WTC11 (cell line): Measurements from ENCODE around the gene SORCS2. TPM values are rescaled to one million over a fixed set of nuclear protein-coding genes. Genes with fewer than 3 reads are reported as not detected.

Experiments
- ATAC-seq: fragments of 200-7000 bp; cut with Tn5 transposase; 2 replicates; pipeline ENCODE4 v1.10.0; 2021; ENCODE audit warnings: mild to moderate bottlenecking, moderate library complexity
- CTCF ChIA-PET: fragments of 300-600 bp; sonication (Branson Sonifier 250); formaldehyde crosslinking; loops from one replicate; lab custom pipeline; 2021; ENCODE audit warnings: antibody characterized with exemption; lab: Charles Lee
- POLR2A ChIA-PET: fragments of 350-600 bp; sonication (Branson Sonifier 250); formaldehyde crosslinking; loops from one replicate; lab custom pipeline; 2021; ENCODE audit warnings: antibody characterized with exemption; lab: Charles Lee
- DNase-seq: peaks from one replicate; pipeline ENCODE4 v3.0.0; 2021; ENCODE audit warnings: low spot score
- H3K27ac Mint-ChIP-seq: 2 replicates; pipeline ENCODE4 v1.8.0; 2021; ENCODE audit warnings: mixed read lengths
- H3K27me3 Mint-ChIP-seq: 2 replicates; pipeline ENCODE4 v1.8.0; 2021; ENCODE audit warnings: low read depth, mild to moderate bottlenecking, moderate library complexity, mixed read lengths
- H3K36me3 Mint-ChIP-seq: 2 replicates; pipeline ENCODE4 v1.8.0; 2021; ENCODE audit warnings: mixed read lengths
- H3K4me1 Mint-ChIP-seq: 2 replicates; pipeline ENCODE4 v1.8.0; 2022; ENCODE audit warnings: mixed read lengths
- H3K4me3 Mint-ChIP-seq: 2 replicates; pipeline ENCODE4 v1.8.0; 2021; ENCODE audit warnings: mild to moderate bottlenecking, moderate library complexity, mixed read lengths
- H3K9me3 Mint-ChIP-seq: 2 replicates; pipeline ENCODE4 v1.8.0; 2021; ENCODE audit warnings: mixed read lengths
- ATF1 ChIP-seq: sonication (generic); formaldehyde crosslinking; IDR thresholded peaks from 2 replicates; pipeline ENCODE4 v1.8.1; 2023; ENCODE audit warnings: mild to moderate bottlenecking, moderate library complexity, missing genetic modification reagents
- CTCF ChIP-seq: fragments of 200-600 bp; IDR thresholded peaks from 2 replicates; pipeline ENCODE4 v1.8.0; 2022; ENCODE audit warnings: antibody characterized with exemption
- FOXK1 ChIP-seq: sonication (generic); formaldehyde crosslinking; IDR thresholded peaks from 2 replicates; pipeline ENCODE4 v1.8.0; 2022; ENCODE audit warnings: mild to moderate bottlenecking, moderate library complexity, missing genetic modification reagents
- GTF2I ChIP-seq: fragments of 250-450 bp; sonication (Bioruptor Pico); conservative IDR thresholded peaks from 2 replicates; pipeline ENCODE4 v1.4.0; 2021; ENCODE audit warnings: mild to moderate bottlenecking
- HMGA2 ChIP-seq: fragments of 250-450 bp; sonication (Bioruptor Pico); IDR thresholded peaks from 2 replicates; pipeline ENCODE4 v1.4.0; 2021; ENCODE audit warnings: mild to moderate bottlenecking, moderate library complexity
- KAT7 ChIP-seq: sonication (generic); formaldehyde crosslinking; IDR thresholded peaks from 2 replicates; pipeline ENCODE4 v1.8.1; 2023; ENCODE audit warnings: missing genetic modification reagents, mild to moderate bottlenecking, borderline replicate concordance
- MAX ChIP-seq: sonication (generic); formaldehyde crosslinking; IDR thresholded peaks from 2 replicates; pipeline ENCODE4 v1.8.0; 2022; ENCODE audit warnings: mild to moderate bottlenecking, missing genetic modification reagents
- NFATC4 ChIP-seq: fragments of 250-450 bp; sonication (Bioruptor Pico); IDR thresholded peaks from 2 replicates; pipeline ENCODE4 v1.9.0; 2021; ENCODE audit warnings: mild to moderate bottlenecking
- NFE2L1 ChIP-seq: sonication (generic); formaldehyde crosslinking; IDR thresholded peaks from 2 replicates; pipeline ENCODE4 v1.8.1; 2023; ENCODE audit warnings: missing genetic modification reagents
- NFYB ChIP-seq: sonication (generic); formaldehyde crosslinking; conservative IDR thresholded peaks from 2 replicates; pipeline ENCODE4 v1.8.0; 2022; ENCODE audit warnings: low read depth, missing genetic modification reagents
- TEAD1 ChIP-seq: sonication (generic); formaldehyde crosslinking; IDR thresholded peaks from 2 replicates; pipeline ENCODE4 v1.8.0; 2022; ENCODE audit warnings: mild to moderate bottlenecking, missing genetic modification reagents
- USF2 ChIP-seq: sonication (generic); formaldehyde crosslinking; IDR thresholded peaks from 2 replicates; pipeline ENCODE4 v1.8.1; 2023; ENCODE audit warnings: mild to moderate bottlenecking, missing genetic modification reagents, moderate library complexity
- ZNF121 ChIP-seq: sonication (generic); formaldehyde crosslinking; IDR thresholded peaks from 2 replicates; pipeline ENCODE4 v1.8.0; 2023; ENCODE audit warnings: missing genetic modification reagents
- ZNF219 ChIP-seq: sonication (generic); formaldehyde crosslinking; IDR thresholded peaks from 2 replicates; pipeline ENCODE4 v1.8.0; 2023; ENCODE audit warnings: missing genetic modification reagents, mild to moderate bottlenecking, borderline replicate concordance
- ZNF396 ChIP-seq: fragments of 250-450 bp; sonication (Bioruptor Pico); IDR thresholded peaks from 2 replicates; pipeline ENCODE4 v1.8.0; 2021; ENCODE audit warnings: mild to moderate bottlenecking, moderate library complexity, borderline replicate concordance
- ZNF425 ChIP-seq: fragments of 250-450 bp; sonication (Bioruptor Pico); conservative IDR thresholded peaks from 2 replicates; pipeline ENCODE4 v1.9.0; 2021; ENCODE audit warnings: mild to moderate bottlenecking
- ZNF532 ChIP-seq: fragments of 250-450 bp; sonication (Bioruptor Pico); IDR thresholded peaks from 2 replicates; pipeline ENCODE4 v1.9.0; 2021; ENCODE audit warnings: mild to moderate bottlenecking, borderline replicate concordance
- total RNA-seq: library from RNA; stranded (reverse); gene quantifications from 3 replicates; pipeline ENCODE4 v1.2.3, GENCODE V29; 2021

The SORCS2 gene
- total RNA-seq, 1 experiment from 2014 or later = 6.6 TPM

GRCh38 chr4:7412554-7412912, 220.2 kb downstream of the SORCS2 start:
- ATAC-seq (no peak), DNase-seq (peak; percentile 7)
- peaks cover 28% of the 10 kb centered on the region for H3K4me1 Mint-ChIP-seq
- peaks cover 13% of the 10 kb centered on the region for H3K36me3 Mint-ChIP-seq
- H3K9me3 Mint-ChIP-seq = peaks cover 23% of the 10 kb centered on the region
- no peak overlapping the region for H3K4me3 Mint-ChIP-seq
- peaks cover 97% of the 10 kb centered on the region for H3K27me3 Mint-ChIP-seq
- TF ChIP-seq FOXK1 (CRISPR knock-in tag) (no peak), TEAD1 (no peak), NFE2L1 (CRISPR knock-in tag) (no peak), HMGA2 (no peak), ZNF532 (CRISPR knock-in tag) (no peak)
- TF ChIP-seq, all 79 proteins: peak for 0
- ChIA-PET CTCF (no interaction called here), POLR2A (no interaction called here)
- no peak overlapping the region for H3K27ac Mint-ChIP-seq

GRCh38 chr4:7414046-7414445, 221.7 kb downstream of the SORCS2 start:
- CTCF ChIA-PET = interaction anchor here (0.6 to 1.6 kb wide), 4 partner anchors 20 to 237 kb away, joined by 3 to 7 read pairs (median 4); no protein-coding TSS in a partner anchor
- DNase-seq = peak; percentile 6
- Mint-ChIP-seq H3K36me3 (peaks cover 10% of the 10 kb centered on the region), H3K27me3 (peaks cover 99% of the 10 kb centered on the region), H3K4me1 (peaks cover 28% of the 10 kb centered on the region), H3K4me3 (no peak overlapping the region), H3K9me3 (peaks cover 22% of the 10 kb centered on the region), H3K27ac (no peak overlapping the region)
- TF ChIP-seq MAX (CRISPR knock-in tag) (no peak), ZNF121 (CRISPR knock-in tag) (no peak), CTCF (no peak), NFATC4 (CRISPR knock-in tag) (no peak), ZNF219 (CRISPR knock-in tag) (no peak), ZNF425 (CRISPR knock-in tag) (no peak), GTF2I (CRISPR knock-in tag) (no peak), ATF1 (CRISPR knock-in tag) (no peak), USF2 (no peak), NFYB (CRISPR knock-in tag) (no peak), KAT7 (no peak), ZNF396 (CRISPR knock-in tag) (no peak)
- POLR2A ChIA-PET = no interaction called here
- no peak for ATAC-seq
